Fibroblast of skin of left quadriceps (primary cell): ENCODE results near the gene AGFG1.
A peak's percentile ranks its signal among the peaks of the same experiment; 100 is the strongest.

Source experiments
- DNase-seq, 2 experiments: peaks; one replicate each; pipeline ENCODE4 v3.0.0-alpha.2; 2013; ENCODE audit warnings: low read depth in 2 of 2

AGFG1 gene

GRCh38 chr2:227461811-227462461, 10.0 kb upstream of the AGFG1 start:
- no peak for DNase-seq

DNA sequence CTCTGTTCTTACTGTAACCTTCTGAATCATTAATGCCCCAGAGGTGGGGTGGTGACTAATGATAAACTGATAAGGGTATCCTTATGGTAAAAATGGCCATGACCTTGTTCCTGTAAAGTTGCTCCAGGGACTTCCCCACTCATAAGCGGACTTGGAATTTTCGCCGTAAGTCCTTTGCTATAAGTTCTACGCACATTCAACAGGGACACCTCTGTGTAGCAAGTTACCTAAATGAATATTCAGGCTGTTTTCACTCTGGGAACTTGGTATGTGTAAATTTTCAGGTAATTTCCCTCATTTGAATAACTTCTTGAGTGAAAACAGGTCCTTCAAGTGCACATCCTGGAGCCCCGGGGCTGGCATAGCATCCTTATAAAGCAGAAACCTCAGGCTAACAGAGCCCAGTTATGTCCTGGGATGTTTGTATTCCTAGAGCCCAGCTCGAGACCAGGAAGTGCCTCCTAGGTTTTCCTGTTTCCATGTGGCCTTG, 9.4 kb upstream of the AGFG1 start:
- DNase-seq, result no peak

GRCh38 chr2:227462972-227463931, 8.7 kb upstream of the AGFG1 start:
- no peak for DNase-seq

GRCh38 chr2:227464361-227464760, 7.6 kb upstream of the AGFG1 start:
- DNase-seq, result no peak

GRCh38 chr2:227464851-227465250, 7.1 kb upstream of the AGFG1 start:
- DNase-seq, result no peak

DNA sequence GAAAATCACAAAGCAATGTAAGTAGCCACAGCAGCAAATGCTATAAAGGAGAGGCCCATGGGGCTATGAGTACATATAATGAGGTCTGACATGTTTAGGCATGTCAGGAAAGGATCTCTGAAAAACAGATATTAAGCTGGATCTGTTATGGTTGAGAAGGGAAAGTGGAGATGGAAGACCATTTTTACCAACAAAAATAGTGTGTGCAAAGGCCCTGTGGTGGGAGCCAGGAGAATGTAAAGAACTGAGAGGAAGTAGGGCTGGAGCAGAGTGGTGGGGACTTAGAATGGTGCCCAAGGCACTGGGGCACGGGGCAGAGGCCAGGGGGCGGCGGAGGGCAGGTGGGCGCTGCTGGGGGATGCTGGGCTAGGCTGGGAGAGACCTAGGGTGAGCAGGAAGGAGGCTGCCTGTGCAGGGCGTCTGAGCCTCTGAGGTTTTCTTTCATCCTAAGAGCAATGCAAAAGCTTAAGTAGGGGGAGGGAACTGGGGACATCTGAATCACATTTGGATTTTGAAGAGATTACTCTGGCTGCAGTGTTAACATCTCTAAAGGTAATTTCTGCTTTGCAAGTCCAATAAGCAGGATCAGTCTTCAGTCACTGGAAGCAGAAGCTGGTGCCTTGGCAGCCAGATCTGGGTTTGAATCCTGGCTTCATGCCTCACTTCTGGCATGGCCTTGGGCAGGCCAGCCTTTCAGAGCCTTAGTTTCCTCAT, 4.9 kb upstream of the AGFG1 start:
- no peak for DNase-seq

- DNase-seq, result no peak
Observed at GRCh38 chr2:227471412-227471811, 544 bp upstream of the AGFG1 start.

DNA sequence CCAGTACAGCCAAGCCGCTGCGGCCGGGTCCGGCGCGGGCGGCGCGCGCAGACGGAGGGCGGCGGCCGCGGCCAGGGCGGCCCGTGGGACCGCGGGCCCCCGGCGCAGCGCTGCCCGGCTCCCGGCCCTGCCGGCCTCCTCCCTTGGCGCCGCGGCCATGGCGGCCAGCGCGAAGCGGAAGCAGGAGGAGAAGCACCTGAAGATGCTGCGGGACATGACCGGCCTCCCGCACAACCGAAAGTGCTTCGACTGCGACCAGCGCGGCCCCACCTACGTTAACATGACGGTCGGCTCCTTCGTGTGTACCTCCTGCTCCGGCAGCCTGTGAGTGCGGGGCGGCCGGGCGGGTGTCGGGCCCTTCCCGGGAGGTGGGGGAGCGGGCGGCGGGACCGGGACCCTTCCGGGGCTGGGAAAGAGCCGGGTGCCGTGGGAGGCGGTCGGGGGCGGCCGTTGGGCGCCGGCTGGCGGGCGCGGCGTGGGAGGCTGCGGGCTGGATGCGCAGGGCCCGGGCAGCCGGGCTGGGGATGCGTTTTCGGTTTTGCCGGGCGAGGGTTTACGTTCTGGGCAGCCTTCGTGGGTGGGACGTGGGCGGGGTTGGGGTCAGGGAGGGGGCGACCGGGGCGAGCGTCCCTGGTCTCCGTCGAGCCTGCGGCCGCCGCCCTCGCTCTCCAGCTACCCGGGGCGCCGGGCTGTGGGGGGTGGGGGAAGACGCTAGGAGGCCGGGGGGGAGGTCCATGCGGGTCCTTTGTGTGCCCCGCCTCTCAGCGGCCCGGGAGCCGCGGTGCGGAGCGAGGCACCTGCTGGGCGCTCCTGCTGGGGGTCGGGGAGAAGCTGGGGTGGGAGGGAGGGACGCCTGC, 537 bp downstream of the AGFG1 start:
- DNase-seq, result no peak

DNA sequence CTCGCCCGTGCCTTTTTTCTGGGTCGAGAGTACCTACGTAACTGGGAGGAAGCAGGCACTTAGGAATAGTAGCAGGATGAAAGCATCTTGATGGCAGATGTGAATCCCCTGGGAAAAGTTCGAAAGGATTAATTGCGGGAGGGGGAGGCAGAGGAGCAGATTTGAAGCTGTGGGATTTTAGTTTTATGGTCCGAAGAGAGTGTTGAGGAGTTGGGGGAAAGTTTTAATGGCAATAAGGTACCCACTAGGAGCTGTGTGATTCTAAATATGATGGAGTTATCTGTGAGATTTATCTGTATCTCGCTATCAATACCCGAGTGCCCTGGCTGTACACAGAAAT, 1.1 kb downstream of the AGFG1 start:
- no peak for DNase-seq

- no peak for DNase-seq
Observed at GRCh38 chr2:227473806-227474205, 1.9 kb downstream of the AGFG1 start.

GRCh38 chr2:227474410-227474809, 2.5 kb downstream of the AGFG1 start:
- DNase-seq, result no peak

GRCh38 chr2:227477291-227477690, 5.3 kb downstream of the AGFG1 start:
- peak in 1 of 2 experiments; percentile 26 for DNase-seq

GRCh38 chr2:227479865-227480475, 8.0 kb downstream of the AGFG1 start:
- DNase-seq, result peak in 1 of 2 experiments; percentile 21

DNA sequence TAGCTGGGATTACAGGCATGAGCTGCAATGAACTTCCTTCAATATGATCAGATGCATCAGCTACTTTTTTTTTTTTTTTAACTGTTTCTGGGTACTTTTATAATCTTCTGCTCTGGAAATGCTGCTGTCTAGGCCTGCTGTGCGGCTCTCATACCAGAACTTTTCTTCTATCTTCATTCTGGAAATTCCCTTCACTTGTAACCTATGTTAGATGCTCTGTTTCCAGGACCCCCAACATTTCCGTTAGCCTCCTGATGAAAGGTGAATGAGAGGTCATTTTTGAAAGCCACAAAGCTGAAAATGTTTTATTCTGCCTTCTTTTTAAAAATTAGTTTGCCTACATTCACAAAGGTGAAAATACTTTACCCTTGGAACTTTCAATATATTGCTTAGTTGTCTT, 8.6 kb downstream of the AGFG1 start:
- no peak for DNase-seq

GRCh38 chr2:227482638-227483340, 10.8 kb downstream of the AGFG1 start:
- no peak for DNase-seq

- no peak for DNase-seq
Observed at GRCh38 chr2:227485429-227485828, 13.5 kb downstream of the AGFG1 start.

DNA sequence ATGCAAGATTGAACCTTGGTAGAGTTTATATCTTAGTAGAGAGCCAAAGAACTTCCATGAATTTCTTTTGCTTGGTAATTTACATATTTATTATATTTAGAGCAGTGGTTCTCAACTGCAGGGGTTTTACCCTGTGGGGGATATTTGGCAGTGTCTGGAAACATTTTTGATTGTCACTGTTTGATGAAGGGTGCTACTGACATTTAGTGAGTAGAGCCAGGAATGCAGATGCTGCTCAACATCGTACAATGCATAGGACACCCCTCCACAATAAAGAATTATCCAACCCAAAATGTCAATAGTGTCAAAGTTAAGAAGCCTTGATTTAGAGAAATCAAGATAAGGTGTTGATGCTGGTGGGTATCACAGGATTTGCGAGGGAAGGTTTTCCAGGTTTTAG, 14.7 kb downstream of the AGFG1 start:
- DNase-seq, result no peak

- no peak for DNase-seq
Observed at GRCh38 chr2:227488045-227488444, 16.1 kb downstream of the AGFG1 start.

- DNase-seq, result no peak
Observed at GRCh38 chr2:227491386-227491785, 19.4 kb downstream of the AGFG1 start.

- DNase-seq, result no peak
Observed at GRCh38 chr2:227493524-227493923, 21.6 kb downstream of the AGFG1 start.
